OCI-LY1 (cell line): ENCODE data around the gene SIRT5.

Source experiments
- H2AFZ ChIP-seq: fragments of 200-600 bp; sonication (generic), shearing (Covaris generic); 2 replicates; pipeline ENCODE4 v1.6.0; 2014; ENCODE audit warnings: antibody characterized with exemption, mild to moderate bottlenecking, low read length
- H3F3A ChIP-seq: fragments of 200-600 bp; sonication (generic), shearing (Covaris generic); 2 replicates; pipeline ENCODE4 v1.6.0; 2014; ENCODE audit warnings: mild to moderate bottlenecking, antibody characterized with exemption, low read length, moderate library complexity; ENCODE audit not compliant: insufficient read depth
- H3K27ac ChIP-seq: fragments of 200-600 bp; sonication (generic); 2 replicates; pipeline ENCODE4 v1.5.1; 2014; ENCODE audit warnings: low read length, mixed run types, mild to moderate bottlenecking, low read depth; ENCODE audit not compliant: poor library complexity, severe bottlenecking
- H3K27me3 ChIP-seq: fragments of 200-600 bp; sonication (generic); 2 replicates; pipeline ENCODE4 v1.6.0; 2014; ENCODE audit warnings: antibody characterized with exemption, mild to moderate bottlenecking, low read length, moderate library complexity; ENCODE audit not compliant: insufficient read depth
- H3K36me3 ChIP-seq: fragments of 200-600 bp; sonication (generic); 2 replicates; pipeline ENCODE4 v1.6.1; 2014; ENCODE audit warnings: mild to moderate bottlenecking, antibody characterized with exemption, low read length, moderate library complexity, mixed read lengths; ENCODE audit not compliant: insufficient read depth
- H3K4me1 ChIP-seq: fragments of 200-600 bp; sonication (generic); 2 replicates; pipeline ENCODE4 v1.5.1; 2014; ENCODE audit warnings: mild to moderate bottlenecking, low read length, moderate library complexity; ENCODE audit not compliant: insufficient read depth, severe bottlenecking
- H3K4me2 ChIP-seq: fragments of 200-600 bp; sonication (generic), shearing (Covaris generic); 2 replicates; pipeline ENCODE4 v1.6.1; 2014; ENCODE audit warnings: low read length
- H3K4me3 ChIP-seq: fragments of 200-600 bp; sonication (generic); 2 replicates; pipeline ENCODE4 v1.5.1; 2014; ENCODE audit warnings: low read length, low read depth, mild to moderate bottlenecking, mixed read lengths; ENCODE audit not compliant: poor library complexity, severe bottlenecking
- H3K79me2 ChIP-seq: fragments of 200-600 bp; shearing (Covaris generic); 2 replicates; pipeline ENCODE4 v1.6.1; 2016; ENCODE audit warnings: mixed run types, low read length, mixed read lengths; ENCODE audit not compliant: insufficient read depth
- H3K9ac ChIP-seq: fragments of 200-600 bp; sonication (generic), shearing (Covaris generic); 2 replicates; pipeline ENCODE4 v1.6.1; 2014; ENCODE audit warnings: mild to moderate bottlenecking, low read length, mixed read lengths
- H3K9me2 ChIP-seq: fragments of 200-600 bp; sonication (generic), shearing (Covaris generic); 2 replicates; pipeline ENCODE4 v1.6.1; 2014; ENCODE audit warnings: low read depth, mild to moderate bottlenecking, low read length, mixed read lengths
- H3K9me3 ChIP-seq: fragments of 200-600 bp; shearing (Covaris generic); 2 replicates; pipeline ENCODE4 v1.6.1; 2014; ENCODE audit warnings: low read length, mixed read lengths
- H4K20me1 ChIP-seq: fragments of 200-600 bp; sonication (generic), shearing (Covaris generic); 2 replicates; pipeline ENCODE4 v1.6.0; 2016; ENCODE audit warnings: mild to moderate bottlenecking, low read length; ENCODE audit not compliant: insufficient read depth
- CTCF ChIP-seq: fragments of 200-600 bp; sonication (generic), shearing (Covaris generic); IDR thresholded peaks from 2 replicates; pipeline ENCODE4 v1.5.1; 2017; ENCODE audit warnings: mild to moderate bottlenecking, antibody characterized with exemption, low read length, moderate library complexity, mixed read lengths
- EZH2 ChIP-seq: fragments of 200-600 bp; sonication (generic), shearing (Covaris generic); IDR thresholded peaks from 2 replicates; pipeline ENCODE4 v1.8.0; 2017; ENCODE audit warnings: borderline replicate concordance, mixed run types, mild to moderate bottlenecking, antibody characterized with exemption, low read length, moderate library complexity, mixed read lengths

The SIRT5 gene

GRCh38 chr6:13561624-13562267, 12.7 kb upstream of the SIRT5 start:
- Histone ChIP-seq H3K27ac (no peak overlapping the region), H3K9me3 (no peaks in the 10 kb centered on the region), H3K4me2 (no peak overlapping the region), H3K36me3 (no peaks in the 10 kb centered on the region), H3F3A (no peaks in the 10 kb centered on the region), H3K27me3 (no peaks in the 10 kb centered on the region), H3K4me1 (peaks cover 5% of the 10 kb centered on the region), H2AFZ (no peak overlapping the region), H4K20me1 (no peaks in the 10 kb centered on the region), H3K79me2 (no peaks in the 10 kb centered on the region), H3K4me3 (no peak overlapping the region), H3K9me2 (no peaks in the 10 kb centered on the region), H3K9ac (no peak overlapping the region)
- TF ChIP-seq CTCF (no peak), EZH2 (no peak)

GRCh38 chr6:13563009-13563408, 11.4 kb upstream of the SIRT5 start:
- Histone ChIP-seq H3K9me3 (no peaks in the 10 kb centered on the region), H3K4me3 (no peak overlapping the region), H3K4me2 (no peak overlapping the region), H3K4me1 (peaks cover 5% of the 10 kb centered on the region), H3K27ac (no peak overlapping the region), H3K9me2 (no peaks in the 10 kb centered on the region), H2AFZ (no peak overlapping the region), H3K27me3 (no peaks in the 10 kb centered on the region), H3K79me2 (no peaks in the 10 kb centered on the region), H3F3A (no peaks in the 10 kb centered on the region), H3K36me3 (no peaks in the 10 kb centered on the region), H4K20me1 (no peaks in the 10 kb centered on the region), H3K9ac (no peak overlapping the region)
- TF ChIP-seq CTCF = no peak
- TF ChIP-seq EZH2 = no peak

- H4K20me1 ChIP-seq = no peaks in the 10 kb centered on the region
- TF ChIP-seq EZH2 = no peak
- no peak for TF ChIP-seq CTCF
- no peaks in the 10 kb centered on the region for H3K4me1 ChIP-seq
- H3K9ac ChIP-seq = no peak overlapping the region
- H3K36me3 ChIP-seq = no peaks in the 10 kb centered on the region
- no peaks in the 10 kb centered on the region for H3K9me3 ChIP-seq
- no peaks in the 10 kb centered on the region for H3K9me2 ChIP-seq
- H3K27ac ChIP-seq = no peak overlapping the region
- no peak overlapping the region for H2AFZ ChIP-seq
- no peaks in the 10 kb centered on the region for H3K27me3 ChIP-seq
- H3K4me2 ChIP-seq = no peak overlapping the region
- no peaks in the 10 kb centered on the region for H3K79me2 ChIP-seq
- no peaks in the 10 kb centered on the region for H3F3A ChIP-seq
- no peak overlapping the region for H3K4me3 ChIP-seq
These were observed 8.5 kb upstream of the SIRT5 start for GRCh38 chr6:13565921-13566320.
